ENCODE measurements around the gene SPECC1. TPM values are rescaled to one million over a fixed set of nuclear protein-coding genes. Genes with fewer than 3 reads are reported as not detected.
A peak's percentile ranks its signal among the peaks of the same experiment; 100 is the strongest.

The SPECC1 gene
- total and polyA plus RNA-seq, 10 of the 15 experiments (the other 5 are each of a cell fraction or from before 2014, with no cell fraction given) = 6.4 to 40.6 (median 23.9) TPM

DNA sequence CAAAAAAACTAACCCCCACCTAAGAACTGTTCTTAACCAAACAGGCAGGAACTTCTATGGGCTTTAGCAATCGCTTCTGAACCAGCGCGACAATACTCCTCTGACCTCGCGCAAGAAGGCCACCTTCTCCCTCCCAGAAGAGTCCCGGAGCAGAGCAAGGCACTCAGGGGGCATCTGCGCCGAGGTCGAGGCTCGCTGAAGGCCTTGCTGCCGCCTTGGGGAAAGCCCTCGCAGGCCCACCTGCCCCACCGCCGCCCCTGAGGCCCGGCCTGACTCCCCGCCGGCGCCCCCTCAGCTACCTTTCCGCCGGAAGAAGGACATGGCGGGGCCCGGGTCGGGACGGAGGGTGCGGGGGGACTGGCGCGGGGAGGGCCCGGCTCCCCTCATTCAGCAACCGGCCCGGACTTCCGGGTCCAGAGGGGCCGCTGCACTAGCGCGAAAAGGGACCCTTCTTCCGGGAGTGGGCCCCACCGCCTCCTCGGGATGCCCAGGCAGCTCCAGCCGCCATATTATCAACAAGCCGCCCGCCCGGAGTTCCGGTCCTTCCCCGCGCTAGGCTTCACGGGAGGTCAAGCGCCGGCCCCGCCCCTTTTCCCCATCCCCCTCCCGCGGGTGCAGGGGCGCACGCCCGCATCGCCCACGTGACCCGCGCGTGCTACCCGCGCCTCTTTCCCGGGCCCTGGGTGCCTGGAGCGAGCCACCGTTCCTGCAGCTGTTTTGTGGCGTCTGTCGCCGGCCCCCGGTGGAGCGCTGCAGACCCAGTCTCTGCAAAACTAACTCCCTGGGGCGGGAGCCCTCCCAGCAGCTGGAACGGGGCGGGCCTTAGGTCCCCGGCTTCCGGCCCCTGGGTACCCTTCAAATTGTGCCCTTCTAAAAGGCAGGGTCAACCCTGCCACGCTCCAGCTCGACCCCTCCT, 31.6 kb upstream of the SPECC1 start, which contains the start of gene AKAP10 (continued):
- TF ChIP-seq FOXM1 (IDR thresholded peaks at IDR 0.05; ENCODE audit: low read depth, low read length) (no peak), CREM (IDR thresholded peaks at IDR 0.05; ENCODE audit: low read depth) (no peak; the same call in 1 of the 2 replicates), STAT3 (IDR thresholded peaks at IDR 0.05; ENCODE audit: low read depth, low read length) (no peak), RAD51 (IDR thresholded peaks at IDR 0.05) (peak; percentile 92), MYC (IDR thresholded peaks at IDR 0.05; ENCODE audit: insufficient read depth, insufficient read length, insufficient replicate concordance, low read length, severe bottlenecking) (peak; percentile 32), RCOR1 (conservative IDR thresholded peaks at IDR 0.05; ENCODE audit: low read depth, low read length) (no peak), YY1 (IDR thresholded peaks at IDR 0.05; ENCODE audit: low read depth, low read length) (peak; percentile 95), BHLHE40 (IDR thresholded peaks at IDR 0.05; ENCODE audit: borderline replicate concordance in 1 of 2, low read depth in 2 of 2, low read length in 1 of 2) (peak; percentile 95 to 98), ETV6 (conservative IDR thresholded peaks at IDR 0.05 in 1 of 2, IDR thresholded peaks at IDR 0.05 in 1 of 2; ENCODE audit: borderline replicate concordance in 1 of 2, low read depth in 1 of 2) (peak in 1 of 2 experiments; percentile 45; a peak in 1 of 4 replicates), MYB (IDR thresholded peaks at IDR 0.05; ENCODE audit: borderline replicate concordance, low read depth, low read length) (no peak), SMAD1 (IDR thresholded peaks at IDR 0.05; ENCODE audit: low read depth, partially characterized antibody) (no peak), HDAC2 (IDR thresholded peaks at IDR 0.05) (0 out of 2 replicates have a peak, but pooled peaks have one; percentile 6), DPF2 (IDR thresholded peaks at IDR 0.05) (peak; percentile 52; the same call in 1 of the 2 replicates)
- TF ChIP-seq, protein P1, sequence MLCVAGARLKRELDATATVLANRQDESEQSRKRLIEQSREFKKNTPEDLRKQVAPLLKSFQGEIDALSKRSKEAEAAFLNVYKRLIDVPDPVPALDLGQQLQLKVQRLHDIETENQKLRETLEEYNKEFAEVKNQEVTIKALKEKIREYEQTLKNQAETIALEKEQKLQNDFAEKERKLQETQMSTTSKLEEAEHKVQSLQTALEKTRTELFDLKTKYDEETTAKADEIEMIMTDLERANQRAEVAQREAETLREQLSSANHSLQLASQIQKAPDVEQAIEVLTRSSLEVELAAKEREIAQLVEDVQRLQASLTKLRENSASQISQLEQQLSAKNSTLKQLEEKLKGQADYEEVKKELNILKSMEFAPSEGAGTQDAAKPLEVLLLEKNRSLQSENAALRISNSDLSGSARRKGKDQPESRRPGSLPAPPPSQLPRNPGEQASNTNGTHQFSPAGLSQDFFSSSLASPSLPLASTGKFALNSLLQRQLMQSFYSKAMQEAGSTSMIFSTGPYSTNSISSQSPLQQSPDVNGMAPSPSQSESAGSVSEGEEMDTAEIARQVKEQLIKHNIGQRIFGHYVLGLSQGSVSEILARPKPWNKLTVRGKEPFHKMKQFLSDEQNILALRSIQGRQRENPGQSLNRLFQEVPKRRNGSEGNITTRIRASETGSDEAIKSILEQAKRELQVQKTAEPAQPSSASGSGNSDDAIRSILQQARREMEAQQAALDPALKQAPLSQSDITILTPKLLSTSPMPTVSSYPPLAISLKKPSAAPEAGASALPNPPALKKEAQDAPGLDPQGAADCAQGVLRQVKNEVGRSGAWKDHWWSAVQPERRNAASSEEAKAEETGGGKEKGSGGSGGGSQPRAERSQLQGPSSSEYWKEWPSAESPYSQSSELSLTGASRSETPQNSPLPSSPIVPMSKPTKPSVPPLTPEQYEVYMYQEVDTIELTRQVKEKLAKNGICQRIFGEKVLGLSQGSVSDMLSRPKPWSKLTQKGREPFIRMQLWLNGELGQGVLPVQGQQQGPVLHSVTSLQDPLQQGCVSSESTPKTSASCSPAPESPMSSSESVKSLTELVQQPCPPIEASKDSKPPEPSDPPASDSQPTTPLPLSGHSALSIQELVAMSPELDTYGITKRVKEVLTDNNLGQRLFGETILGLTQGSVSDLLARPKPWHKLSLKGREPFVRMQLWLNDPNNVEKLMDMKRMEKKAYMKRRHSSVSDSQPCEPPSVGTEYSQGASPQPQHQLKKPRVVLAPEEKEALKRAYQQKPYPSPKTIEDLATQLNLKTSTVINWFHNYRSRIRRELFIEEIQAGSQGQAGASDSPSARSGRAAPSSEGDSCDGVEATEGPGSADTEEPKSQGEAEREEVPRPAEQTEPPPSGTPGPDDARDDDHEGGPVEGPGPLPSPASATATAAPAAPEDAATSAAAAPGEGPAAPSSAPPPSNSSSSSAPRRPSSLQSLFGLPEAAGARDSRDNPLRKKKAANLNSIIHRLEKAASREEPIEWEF (IDR thresholded peaks at IDR 0.05; ENCODE audit: insufficient replicate concordance, low read depth, low read length) = no peak
- TF ChIP-seq, protein P2, sequence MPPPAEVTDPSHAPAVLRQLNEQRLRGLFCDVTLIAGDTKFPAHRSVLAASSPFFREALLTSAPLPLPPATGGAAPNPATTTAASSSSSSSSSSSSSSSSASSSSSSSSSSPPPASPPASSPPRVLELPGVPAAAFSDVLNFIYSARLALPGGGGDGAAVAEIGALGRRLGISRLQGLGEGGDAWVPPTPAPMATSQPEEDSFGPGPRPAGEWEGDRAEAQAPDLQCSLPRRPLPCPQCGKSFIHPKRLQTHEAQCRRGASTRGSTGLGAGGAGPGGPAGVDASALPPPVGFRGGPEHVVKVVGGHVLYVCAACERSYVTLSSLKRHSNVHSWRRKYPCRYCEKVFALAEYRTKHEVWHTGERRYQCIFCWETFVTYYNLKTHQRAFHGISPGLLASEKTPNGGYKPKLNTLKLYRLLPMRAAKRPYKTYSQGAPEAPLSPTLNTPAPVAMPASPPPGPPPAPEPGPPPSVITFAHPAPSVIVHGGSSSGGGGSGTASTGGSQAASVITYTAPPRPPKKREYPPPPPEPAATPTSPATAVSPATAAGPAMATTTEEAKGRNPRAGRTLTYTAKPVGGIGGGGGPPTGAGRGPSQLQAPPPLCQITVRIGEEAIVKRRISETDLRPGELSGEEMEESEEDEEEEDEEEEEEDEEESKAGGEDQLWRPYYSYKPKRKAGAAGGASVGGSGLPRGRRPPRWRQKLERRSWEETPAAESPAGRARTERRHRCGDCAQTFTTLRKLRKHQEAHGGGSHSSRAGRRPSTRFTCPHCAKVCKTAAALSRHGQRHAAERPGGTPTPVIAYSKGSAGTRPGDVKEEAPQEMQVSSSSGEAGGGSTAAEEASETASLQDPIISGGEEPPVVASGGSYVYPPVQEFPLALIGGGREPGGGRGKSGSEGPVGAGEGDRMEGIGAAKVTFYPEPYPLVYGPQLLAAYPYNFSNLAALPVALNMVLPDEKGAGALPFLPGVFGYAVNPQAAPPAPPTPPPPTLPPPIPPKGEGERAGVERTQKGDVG (CRISPR knock-in tag; IDR thresholded peaks at IDR 0.05) = no peak
- TF ChIP-seq, protein P3, sequence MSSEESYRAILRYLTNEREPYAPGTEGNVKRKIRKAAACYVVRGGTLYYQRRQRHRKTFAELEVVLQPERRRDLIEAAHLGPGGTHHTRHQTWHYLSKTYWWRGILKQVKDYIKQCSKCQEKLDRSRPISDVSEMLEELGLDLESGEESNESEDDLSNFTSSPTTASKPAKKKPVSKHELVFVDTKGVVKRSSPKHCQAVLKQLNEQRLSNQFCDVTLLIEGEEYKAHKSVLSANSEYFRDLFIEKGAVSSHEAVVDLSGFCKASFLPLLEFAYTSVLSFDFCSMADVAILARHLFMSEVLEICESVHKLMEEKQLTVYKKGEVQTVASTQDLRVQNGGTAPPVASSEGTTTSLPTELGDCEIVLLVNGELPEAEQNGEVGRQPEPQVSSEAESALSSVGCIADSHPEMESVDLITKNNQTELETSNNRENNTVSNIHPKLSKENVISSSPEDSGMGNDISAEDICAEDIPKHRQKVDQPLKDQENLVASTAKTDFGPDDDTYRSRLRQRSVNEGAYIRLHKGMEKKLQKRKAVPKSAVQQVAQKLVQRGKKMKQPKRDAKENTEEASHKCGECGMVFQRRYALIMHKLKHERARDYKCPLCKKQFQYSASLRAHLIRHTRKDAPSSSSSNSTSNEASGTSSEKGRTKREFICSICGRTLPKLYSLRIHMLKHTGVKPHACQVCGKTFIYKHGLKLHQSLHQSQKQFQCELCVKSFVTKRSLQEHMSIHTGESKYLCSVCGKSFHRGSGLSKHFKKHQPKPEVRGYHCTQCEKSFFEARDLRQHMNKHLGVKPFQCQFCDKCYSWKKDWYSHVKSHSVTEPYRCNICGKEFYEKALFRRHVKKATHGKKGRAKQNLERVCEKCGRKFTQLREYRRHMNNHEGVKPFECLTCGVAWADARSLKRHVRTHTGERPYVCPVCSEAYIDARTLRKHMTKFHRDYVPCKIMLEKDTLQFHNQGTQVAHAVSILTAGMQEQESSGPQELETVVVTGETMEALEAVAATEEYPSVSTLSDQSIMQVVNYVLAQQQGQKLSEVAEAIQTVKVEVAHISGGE (CRISPR knock-in tag; IDR thresholded peaks at IDR 0.05) = no peak
